Activated CD4-positive, alpha-beta T cell treated with anti-CD3 and anti-CD28 coated beads, Interleukin-2, amount 50 U/mL, for 24 hours (primary cell): ENCODE data around the gene CYBRD1.
"Not testable (repeated sequence)": the region's sequence is repeated elsewhere in the genome, so short reads cannot be mapped to it uniquely, and the experiment has no call there.

Source experiments
- DNase-seq, 2 donors: peaks; one replicate each; pipeline ENCODE4 v3.0.0-alpha.2; 2020; ENCODE audit warnings: low read depth in 1 of 2, low spot score in 1 of 2

The CYBRD1 gene

DNA sequence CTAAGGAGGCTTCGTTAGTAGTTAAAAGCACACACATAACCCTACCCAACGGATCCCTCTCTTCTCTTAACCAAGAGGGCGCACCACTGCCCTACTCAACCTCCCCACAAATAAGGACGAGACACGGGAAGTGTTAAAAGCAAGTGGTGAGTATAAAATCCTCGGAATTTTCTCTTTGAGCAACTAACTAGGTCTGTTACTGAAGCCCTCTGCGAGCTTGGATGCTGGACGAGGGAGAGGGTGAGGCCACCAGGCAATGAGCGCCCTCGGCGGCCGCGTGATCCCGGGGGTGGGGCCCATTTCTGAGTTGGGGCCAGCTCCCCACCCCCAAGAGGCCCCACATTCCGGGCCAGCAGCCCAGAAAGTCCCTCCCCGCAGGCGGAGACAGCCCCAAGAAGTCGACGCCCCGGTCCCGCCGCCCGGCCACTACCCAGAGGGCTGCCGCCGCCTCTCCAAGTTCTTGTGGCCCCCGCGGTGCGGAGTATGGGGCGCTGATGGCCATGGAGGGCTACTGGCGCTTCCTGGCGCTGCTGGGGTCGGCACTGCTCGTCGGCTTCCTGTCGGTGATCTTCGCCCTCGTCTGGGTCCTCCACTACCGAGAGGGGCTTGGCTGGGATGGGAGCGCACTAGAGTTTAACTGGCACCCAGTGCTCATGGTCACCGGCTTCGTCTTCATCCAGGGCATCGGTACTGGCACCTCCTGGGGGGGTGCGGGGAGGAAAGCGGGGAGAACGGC is at the start of gene CYBRD1:
Gene CYBRD1, plus strand, starts transcription at position 423 of the 736 bp plus-strand sequence. Its CDS starts 72 bp downstream, at position 495.
- no peak for DNase-seq

DNA sequence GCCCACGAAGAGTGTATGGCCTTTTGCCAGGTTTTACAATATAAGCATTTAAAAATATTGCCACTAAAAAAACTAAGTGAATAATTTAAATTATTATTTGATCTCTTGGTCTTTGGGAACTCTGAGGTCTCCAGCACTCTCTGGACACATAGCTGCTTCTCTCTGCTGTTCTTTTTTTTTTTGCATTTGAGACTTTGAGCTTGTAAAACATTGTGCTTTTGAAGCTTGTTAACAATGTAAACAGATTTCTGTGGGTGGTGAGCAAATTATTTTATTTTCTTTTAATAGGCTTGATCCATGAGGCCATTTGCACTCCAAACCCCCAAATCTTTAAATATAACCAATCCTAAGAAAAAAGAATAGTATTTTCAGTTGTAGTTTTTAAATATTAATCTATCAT is 46.3 kb upstream of the CYBRD1 start:
- DNase-seq: no peak

DNA sequence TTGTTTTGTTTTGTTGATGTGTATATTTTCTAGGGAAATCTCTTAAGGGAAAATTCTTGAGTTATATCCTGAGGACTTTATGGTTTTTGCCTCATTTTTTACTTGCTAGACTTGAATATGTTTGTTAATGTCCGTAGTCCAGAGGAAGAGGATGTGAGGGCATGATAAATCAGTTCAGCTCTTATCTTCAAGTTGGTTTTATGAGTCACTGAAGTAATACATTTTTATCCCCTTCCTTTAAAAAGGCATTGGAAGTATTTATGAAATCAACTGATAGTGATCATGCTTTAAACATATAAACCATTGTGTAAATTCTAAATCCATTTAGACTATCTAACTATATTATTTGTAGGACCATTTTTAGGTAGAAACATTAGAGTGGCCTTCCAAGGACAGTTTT is 43.9 kb upstream of the CYBRD1 start:
- no peak for DNase-seq

GRCh38 chr2:171479154-171479814 is 43.0 kb upstream of the CYBRD1 start:
- no peak for DNase-seq

DNA sequence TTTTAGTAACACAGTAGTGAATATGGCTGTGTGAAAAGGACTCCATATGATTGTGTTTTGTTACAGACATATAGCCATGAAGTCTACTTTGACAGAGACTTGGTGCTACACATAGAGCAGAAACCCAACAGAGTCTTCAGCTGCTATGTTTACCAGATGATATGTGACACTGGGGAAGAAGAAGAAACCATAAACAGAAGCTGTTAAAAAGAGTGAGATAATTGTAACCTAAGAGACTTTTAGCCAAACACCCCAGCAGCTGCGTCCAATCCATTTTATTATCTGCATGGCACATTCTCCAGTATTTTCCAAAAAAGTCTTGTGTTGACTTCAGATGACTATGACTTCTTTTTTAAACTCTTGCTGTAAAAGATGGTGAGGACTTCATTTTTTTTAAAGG is 41.4 kb upstream of the CYBRD1 start:
- no peak for DNase-seq

DNA sequence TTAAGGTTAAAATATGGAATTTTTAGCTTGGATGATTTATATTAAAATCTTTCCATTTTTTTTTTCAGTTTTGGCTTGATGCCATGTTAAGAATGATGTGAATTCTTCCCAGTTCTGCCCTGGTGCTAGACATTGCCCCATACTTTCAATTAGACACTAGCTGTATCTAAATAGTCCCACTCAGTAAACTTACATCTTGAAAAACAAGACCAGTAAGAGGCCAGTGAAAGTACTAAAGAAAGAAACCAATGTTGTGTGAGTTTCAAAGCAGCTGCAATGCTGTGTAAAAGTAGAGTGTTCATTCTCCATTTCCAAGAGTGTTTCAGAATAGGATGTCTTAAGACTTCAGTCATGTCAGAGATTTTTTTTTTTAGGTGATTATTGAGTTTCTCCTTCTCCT is 40.0 kb upstream of the CYBRD1 start:
- no peak for DNase-seq

GRCh38 chr2:171482877-171483276 is 39.4 kb upstream of the CYBRD1 start:
- DNase-seq: no peak

- no peak for DNase-seq
Observed at GRCh38 chr2:171483793-171484192, 38.5 kb upstream of the CYBRD1 start.

DNA sequence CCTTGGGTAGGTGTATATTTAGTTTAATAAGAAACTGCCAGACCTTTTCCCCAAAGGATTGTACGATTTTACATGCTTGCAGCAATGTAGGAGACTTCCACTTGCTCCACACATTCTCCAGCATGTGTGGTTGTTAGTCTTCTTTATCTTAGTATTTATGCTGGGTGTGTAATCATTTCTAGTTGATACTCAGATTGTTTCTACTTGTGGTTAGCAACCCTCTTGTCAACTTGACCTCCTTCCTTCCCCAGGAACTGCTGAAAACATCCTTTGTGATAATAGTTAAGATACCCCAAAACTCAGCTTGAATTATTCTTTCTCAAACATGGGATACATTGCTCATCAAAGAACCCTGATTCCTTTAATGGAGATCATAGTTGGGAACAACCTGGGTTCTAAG is 37.2 kb upstream of the CYBRD1 start:
- no peak for DNase-seq

DNA sequence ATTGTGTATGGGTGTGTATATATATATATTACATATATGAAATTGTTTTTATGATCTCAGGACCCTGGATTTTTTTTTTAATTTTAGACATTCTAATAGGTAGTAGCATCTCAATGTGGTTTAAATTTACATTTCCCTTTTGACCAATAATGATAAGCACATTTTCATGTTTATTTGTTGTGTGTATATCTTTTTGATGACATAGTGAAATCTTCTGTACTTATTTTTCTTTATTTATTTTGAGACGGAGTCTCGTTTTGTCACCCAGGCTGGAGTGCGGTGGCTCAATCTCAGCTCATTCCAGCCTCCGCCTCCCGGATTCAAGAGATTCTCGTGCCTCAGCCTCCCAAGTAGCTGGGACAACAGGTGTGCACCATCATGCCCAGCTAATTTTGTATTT is 35.1 kb upstream of the CYBRD1 start:
- DNase-seq: no peak

- no peak for DNase-seq
Observed at GRCh38 chr2:171487803-171488259, 34.4 kb upstream of the CYBRD1 start.

GRCh38 chr2:171490577-171490976 is 31.7 kb upstream of the CYBRD1 start:
- no peak for DNase-seq

DNA sequence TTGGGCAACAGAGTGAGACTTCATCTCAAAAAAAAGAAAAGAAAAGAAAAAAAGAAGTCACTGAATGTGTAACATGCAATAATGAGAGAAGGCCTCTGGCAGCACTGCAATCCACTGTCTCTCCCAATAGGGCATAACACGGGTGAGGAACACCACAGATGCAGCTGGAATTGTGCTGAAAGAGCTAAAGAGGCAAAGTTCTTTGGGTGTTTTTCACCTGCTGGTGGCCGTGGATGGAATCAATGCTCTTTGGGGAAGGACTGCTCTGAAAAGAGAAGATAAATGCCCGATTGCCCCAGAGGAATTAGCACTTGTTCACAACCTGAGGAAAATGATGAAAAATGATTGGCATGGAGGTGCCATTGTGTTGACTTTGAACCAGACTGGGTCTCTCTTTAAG is 31.0 kb upstream of the CYBRD1 start:
- no peak for DNase-seq

- DNase-seq: no peak
Observed at GRCh38 chr2:171492664-171493063, 29.6 kb upstream of the CYBRD1 start.

DNA sequence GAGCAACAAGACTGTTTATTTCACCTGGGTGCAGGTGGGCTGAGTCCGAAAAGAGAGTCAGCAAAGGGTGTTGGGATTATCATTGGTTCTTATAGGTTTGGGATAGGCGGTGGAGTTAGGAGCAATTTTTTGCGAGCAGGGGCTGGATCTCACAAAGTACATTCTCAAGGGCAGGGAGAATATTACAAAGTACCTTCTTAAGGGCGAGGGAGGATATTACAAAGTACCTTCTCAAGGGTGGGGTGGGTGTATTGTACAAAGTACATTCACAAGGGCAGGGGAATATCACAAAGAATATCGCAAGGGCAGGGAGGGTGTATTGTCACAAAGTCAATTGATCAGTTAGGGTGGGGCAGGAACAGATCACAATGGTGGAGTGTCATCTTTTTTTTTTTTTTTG is 24.6 kb upstream of the CYBRD1 start:
- not testable (repeated sequence) for DNase-seq

GRCh38 chr2:171505374-171505773 is 16.9 kb upstream of the CYBRD1 start:
- DNase-seq: no peak

- DNase-seq: no peak
Observed at GRCh38 chr2:171509945-171510731, 12.1 kb upstream of the CYBRD1 start.

GRCh38 chr2:171512014-171512413 is 10.3 kb upstream of the CYBRD1 start:
- DNase-seq: no peak

DNA sequence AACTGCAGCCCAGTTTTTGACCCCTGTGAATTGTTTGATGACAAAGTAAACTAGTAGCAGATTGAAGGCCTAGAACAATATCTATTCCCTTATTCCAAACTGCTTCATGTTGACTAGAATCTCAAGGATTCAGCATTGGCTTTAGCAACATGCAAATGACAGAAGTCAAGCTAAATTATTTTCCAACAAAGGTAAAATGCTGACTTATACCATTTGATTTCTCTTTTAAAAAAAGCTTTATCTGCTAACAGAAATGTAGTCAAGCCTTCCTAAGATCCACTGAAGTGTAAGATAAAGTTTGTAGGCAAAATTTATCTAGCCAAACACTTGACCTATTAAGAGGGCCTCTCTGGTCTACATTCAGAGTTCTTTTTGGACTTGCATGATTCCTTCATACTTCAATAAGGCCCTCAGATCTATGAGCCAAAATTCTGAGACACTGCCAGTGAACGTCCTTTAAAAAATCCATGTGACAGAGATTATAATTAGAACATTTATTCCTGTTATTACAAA is 9.5 kb upstream of the CYBRD1 start:
- DNase-seq: no peak

GRCh38 chr2:171513719-171514160 is 8.5 kb upstream of the CYBRD1 start:
- no peak for DNase-seq

GRCh38 chr2:171514908-171515582 is 7.2 kb upstream of the CYBRD1 start:
- no peak for DNase-seq
